Transverse colon (tissue), 4 donors: ENCODE measurements around the gene NEU1. TPM values are rescaled to one million over a fixed set of nuclear protein-coding genes. Genes with fewer than 3 reads are reported as not detected.
"Not testable (repeated sequence)": the region's sequence is repeated elsewhere in the genome, so short reads cannot be mapped to it uniquely, and the experiment has no call there.

Experiments
- DNase-seq: peaks from one replicate; pipeline ENCODE4 v3.0.0-alpha.2; 2019
- H3K27ac ChIP-seq, 4 donors: fragments of 200-600 bp; sonication (generic); 2 replicates each; pipeline ENCODE4 v1.5.1; 2016 to 2018; ENCODE audit warnings: inconsistent platforms in 4 of 4
- H3K27me3 ChIP-seq: fragments of 200-600 bp; sonication (generic); 2 replicates; pipeline ENCODE4 v1.5.1; 2017; ENCODE audit warnings: inconsistent platforms
- H3K36me3 ChIP-seq, 4 donors: fragments of 200-600 bp; sonication (generic); 2 replicates each; pipeline ENCODE4 v1.5.1; 2017 to 2019; ENCODE audit warnings: inconsistent platforms in 4 of 4
- H3K4me1 ChIP-seq, 4 donors: fragments of 200-600 bp; sonication (generic); 2 replicates each; pipeline ENCODE4 v1.5.1; 2017 to 2020; ENCODE audit warnings: inconsistent platforms in 4 of 4
- H3K4me3 ChIP-seq, 4 donors: fragments of 200-600 bp; sonication (generic); 1 replicate in 1 of 4; 2 replicates in 3 of 4; pipeline versions ENCODE4 v1.5.1 to v1.6.1; 2017 to 2019; ENCODE audit warnings: inconsistent platforms in 4 of 4
- H3K9me3 ChIP-seq, 2 donors: fragments of 200-600 bp; sonication (generic); 2 replicates each; pipeline ENCODE4 v1.5.1; 2017 to 2019; ENCODE audit warnings: inconsistent platforms in 2 of 2
- CTCF ChIP-seq, 5 experiments: fragments of 200-600 bp in 3 of 5; fragments of 450-650 bp in 2 of 5; sonication (generic) in 3 of 5; IDR thresholded peaks; 1 replicate in 2 of 5; 2 replicates in 3 of 5; pipeline ENCODE4 v1.5.1; 2016 to 2017; ENCODE audit warnings: antibody characterized with exemption in 5 of 5, inconsistent platforms in 3 of 5, mild to moderate bottlenecking in 2 of 5, moderate library complexity in 1 of 5
- EP300 ChIP-seq: sonication (generic); formaldehyde crosslinking; IDR thresholded peaks from one replicate; pipeline ENCODE4 v1.6.1; 2017; ENCODE audit warnings: antibody characterized with exemption, low read depth
- POLR2A ChIP-seq: fragments of 450-650 bp; IDR thresholded peaks from one replicate; pipeline ENCODE4 v1.6.1; 2016; ENCODE audit warnings: antibody characterized with exemption, mild to moderate bottlenecking, moderate library complexity
- POLR2AphosphoS5 ChIP-seq, 3 donors: sonication (generic); formaldehyde crosslinking; IDR thresholded peaks; one replicate each; pipeline ENCODE4 v1.6.1; 2016; ENCODE audit warnings: antibody characterized with exemption in 3 of 3
- WGBS, 2 donors: methylation state at CpG; one replicate each; pipeline ENCODE4 v1.1.5; 2018; ENCODE audit warnings: low coverage in 1 of 2; 5-methylcytosine and 5-hydroxymethylcytosine counted together
- in situ Hi-C, 4 donors: fragments of 200-750 bp; cut with MboI; loops; one replicate each; pipeline versions ENCODE4 v1.15.0 to v1.15.1; 2017; ENCODE audit warnings: low sequenced_read_pairs in 3 of 4, low pct_ligation_motif_present in 1 of 4, low pct_unique_long_range_greater_than_20kb in 1 of 4
- intact Hi-C: fragments of 100-400 bp; cut with DNase I; formaldehyde crosslinking; loops from one replicate; pipeline ENCODE4 v1.15.1; 2023; ENCODE audit warnings: low total_unique reads
- total RNA-seq, 4 donors: library from RNA; depleted of rRNA; stranded (reverse); fragments of >200 nt; gene quantifications; one replicate each; pipeline ENCODE4 v1.1.0, GENCODE V29; 2016

Gene NEU1
- total RNA-seq, 4 donors from 2014 or later = 21.1 to 88.7 (median 65.4) TPM

- WGBS, 2 donors = 58 to 61% methylated on average over 5 to 7 of the region's 7 CpGs
- no peak for TF ChIP-seq POLR2AphosphoS5 (IDR thresholded peaks at IDR 0.05)
- TF ChIP-seq POLR2A = no peak
- TF ChIP-seq CTCF (IDR thresholded peaks at IDR 0.05) = no peak
- no peak for TF ChIP-seq EP300
Measured at GRCh38 chr6:31907158-31907813, 44.7 kb upstream of the NEU1 start.

GRCh38 chr6:31906727-31907126 is 44.1 kb upstream of the NEU1 start:
- H3K9me3 ChIP-seq, H3K36me3 ChIP-seq, intact Hi-C loops, H3K4me3 ChIP-seq, H3K27me3 ChIP-seq, DNase-seq, H3K27ac ChIP-seq: not testable (repeated sequence)
- 78% methylated on average over 8 of the region's 8 CpGs for WGBS, 2 donors
- H3K4me1 ChIP-seq = peaks cover 0 to 17% (median 9%) of the 10 kb centered on the region in 4 donors
- in situ Hi-C loops = loop anchor here in 1 of 4 donors (10.0 kb wide), 1 partner anchor 48 kb away; the partner anchor contains the start of genes NELFE and SKIC2

More at GRCh38 chr6:31907158-31907813, 44.7 kb upstream of the NEU1 start:
- Histone ChIP-seq H3K36me3 (no peaks in the 10 kb centered on the region), H3K27me3 (no peaks in the 10 kb centered on the region), H3K9me3 (no peaks in the 10 kb centered on the region), H3K4me1 (peaks cover 0 to 17% (median 9%) of the 10 kb centered on the region in 4 donors), H3K27ac (no peak overlapping the region), H3K4me3 (no peak overlapping the region)
- intact Hi-C loops (no loop called here), in situ Hi-C loops (loop anchor here in 1 of 4 donors (10.0 kb wide), 1 partner anchor 48 kb away; the partner anchor contains the start of genes NELFE and SKIC2)
- no peak for DNase-seq

GRCh38 chr6:31906122-31906521 is 43.5 kb upstream of the NEU1 start:
- TF ChIP-seq POLR2A = no peak
- H3K9me3 ChIP-seq = no peaks in the 10 kb centered on the region
- no peaks in the 10 kb centered on the region for H3K27me3 ChIP-seq
- no peaks in the 10 kb centered on the region for H3K36me3 ChIP-seq
- 44 to 56% methylated on average over 3 to 4 of the region's 4 CpGs for WGBS, 2 donors
- H3K27ac ChIP-seq = no peak overlapping the region
- DNase-seq = no peak
- H3K4me1 ChIP-seq = peaks cover 0 to 17% (median 13%) of the 10 kb centered on the region in 4 donors
- intact Hi-C loops = no loop called here
- H3K4me3 ChIP-seq = no peak overlapping the region
- in situ Hi-C loops = loop anchor here in 1 of 4 donors (10.0 kb wide), 1 partner anchor 49 kb away; the partner anchor contains the start of genes NELFE and SKIC2

GRCh38 chr6:31905041-31905440 is 42.4 kb upstream of the NEU1 start:
- no peaks in the 10 kb centered on the region for H3K27me3 ChIP-seq
- 88% methylated on average over 1 of the region's 1 CpG; no CpG with 5 or more reads in 1 of the 2 donors for WGBS, 2 donors
- in situ Hi-C loops = loop anchor here in 1 of 4 donors (10.0 kb wide), 1 partner anchor 50 kb away; the partner anchor contains the start of genes NELFE and SKIC2
- H3K4me1 ChIP-seq = peaks cover 0 to 21% (median 16%) of the 10 kb centered on the region in 4 donors
- H3K27ac ChIP-seq = no peak overlapping the region
- H3K9me3 ChIP-seq = no peaks in the 10 kb centered on the region
- no peak overlapping the region for H3K4me3 ChIP-seq
- DNase-seq = no peak
- TF ChIP-seq CTCF (IDR thresholded peaks at IDR 0.05) (no peak), EP300 (no peak), POLR2A (no peak), POLR2AphosphoS5 (IDR thresholded peaks at IDR 0.05) (no peak)
- H3K36me3 ChIP-seq = no peaks in the 10 kb centered on the region
- intact Hi-C loops = no loop called here

- in situ Hi-C loops = loop anchor here in 1 of 4 donors (10.0 kb wide), 1 partner anchor 51 kb away; the partner anchor contains the start of genes NELFE and SKIC2
- TF ChIP-seq EP300 = no peak
- TF ChIP-seq CTCF (IDR thresholded peaks at IDR 0.05) = no peak
- TF ChIP-seq POLR2A = no peak
- no peak for TF ChIP-seq POLR2AphosphoS5 (IDR thresholded peaks at IDR 0.05)
- Histone ChIP-seq H3K27me3 (no peaks in the 10 kb centered on the region), H3K9me3 (no peaks in the 10 kb centered on the region), H3K36me3 (no peaks in the 10 kb centered on the region), H3K27ac (peak overlapping the region in 3 of 4 donors; percentile 87 to 92 (median 87)), H3K4me3 (no peak overlapping the region), H3K4me1 (peaks cover 2 to 32% (median 17%) of the 10 kb centered on the region in 4 donors)
- no peak for DNase-seq
- WGBS, 2 donors = 84 to 90% methylated on average over 3 of the region's 3 CpGs
- intact Hi-C loops = loop anchor here (5.0 kb wide), 1 partner anchor 48 kb away; no protein-coding TSS in a partner anchor
Measured at GRCh38 chr6:31903957-31904356, 41.3 kb upstream of the NEU1 start.
